Activated naive CD8-positive, alpha-beta T cell treated with anti-CD3 and anti-CD28 coated beads, Interleukin-2, amount 10 ng/mL, durations not matched to agents 7 days and 5 days (primary cell): ENCODE measurements around the gene OSBPL6. TPM values are rescaled to one million over a fixed set of nuclear protein-coding genes. Genes with fewer than 3 reads are reported as not detected.

Experiments used
- ATAC-seq: fragments of 150-1000 bp; cut with Tn5 transposase; one replicate; pipeline ENCODE4 v1.10.0; 2021; ENCODE audit warnings: low read depth, moderate library complexity
- POLR2A ChIA-PET: fragments of 350-600 bp; sonication (Branson Sonifier 250); formaldehyde crosslinking; loops from one replicate; lab custom pipeline; 2021; ENCODE audit warnings: antibody characterized with exemption; lab: Charles Lee
- DNase-seq: peaks from one replicate; pipeline ENCODE4 v3.0.0; 2021
- H3K27ac Mint-ChIP-seq: one replicate; pipeline ENCODE4 v1.8.0; 2022; ENCODE audit warnings: mild to moderate bottlenecking, mixed read lengths
- H3K27me3 Mint-ChIP-seq: one replicate; pipeline ENCODE4 v1.8.0; 2022; ENCODE audit warnings: mild to moderate bottlenecking, moderate library complexity, mixed read lengths
- H3K36me3 Mint-ChIP-seq: one replicate; pipeline ENCODE4 v1.8.0; 2021; ENCODE audit warnings: mild to moderate bottlenecking, mixed read lengths
- H3K4me1 Mint-ChIP-seq: one replicate; pipeline ENCODE4 v1.8.0; 2021; ENCODE audit warnings: mixed read lengths
- H3K4me3 Mint-ChIP-seq: one replicate; pipeline ENCODE4 v1.8.0; 2022; ENCODE audit warnings: mild to moderate bottlenecking, moderate library complexity, mixed read lengths
- H3K9me3 Mint-ChIP-seq: one replicate; pipeline ENCODE4 v1.8.0; 2021; ENCODE audit warnings: mixed read lengths
- total RNA-seq, 2 experiments: library from RNA; stranded (reverse); gene quantifications; one replicate each; pipeline ENCODE4 v1.2.3, GENCODE V29; 2021

Gene OSBPL6
- total RNA-seq, 2 experiments from 2014 or later, result 0.08 to 0.20 TPM

- H3K27me3 Mint-ChIP-seq, result no peaks in the 10 kb centered on the region
- no peaks in the 10 kb centered on the region for H3K9me3 Mint-ChIP-seq
- POLR2A ChIA-PET, result no interaction called here
- ATAC-seq (peak; percentile 45), DNase-seq (no peak)
- H3K4me1 Mint-ChIP-seq, result peaks cover 7% of the 10 kb centered on the region
- no peak overlapping the region for H3K4me3 Mint-ChIP-seq
- no peaks in the 10 kb centered on the region for H3K36me3 Mint-ChIP-seq
- peak overlapping the region; percentile 0 for H3K27ac Mint-ChIP-seq
These were observed 192.8 kb downstream of the OSBPL6 start for GRCh38 chr2:178386986-178387597.

- H3K27ac Mint-ChIP-seq, result no peak overlapping the region
- H3K4me3 Mint-ChIP-seq, result no peak overlapping the region
- DNase-seq, result no peak
- peaks cover 11% of the 10 kb centered on the region for H3K27me3 Mint-ChIP-seq
- POLR2A ChIA-PET, result no interaction called here
- no peaks in the 10 kb centered on the region for H3K36me3 Mint-ChIP-seq
- no peak for ATAC-seq
- peaks cover 7% of the 10 kb centered on the region for H3K4me1 Mint-ChIP-seq
- H3K9me3 Mint-ChIP-seq, result no peaks in the 10 kb centered on the region
These were observed 194.0 kb downstream of the OSBPL6 start for GRCh38 chr2:178388287-178388686.

GRCh38 chr2:178391701-178392100 is 197.4 kb downstream of the OSBPL6 start:
- no peaks in the 10 kb centered on the region for H3K36me3 Mint-ChIP-seq
- H3K27ac Mint-ChIP-seq, result no peak overlapping the region
- H3K4me3 Mint-ChIP-seq, result no peak overlapping the region
- POLR2A ChIA-PET, result interaction anchor here (0.6 kb wide), 1 partner anchor 192 kb away, joined by 8 read pairs; no protein-coding TSS in a partner anchor
- H3K27me3 Mint-ChIP-seq, result peaks cover 26% of the 10 kb centered on the region
- DNase-seq (no peak), ATAC-seq (no peak)
- no peaks in the 10 kb centered on the region for H3K9me3 Mint-ChIP-seq
- H3K4me1 Mint-ChIP-seq, result peaks cover 7% of the 10 kb centered on the region

DNA sequence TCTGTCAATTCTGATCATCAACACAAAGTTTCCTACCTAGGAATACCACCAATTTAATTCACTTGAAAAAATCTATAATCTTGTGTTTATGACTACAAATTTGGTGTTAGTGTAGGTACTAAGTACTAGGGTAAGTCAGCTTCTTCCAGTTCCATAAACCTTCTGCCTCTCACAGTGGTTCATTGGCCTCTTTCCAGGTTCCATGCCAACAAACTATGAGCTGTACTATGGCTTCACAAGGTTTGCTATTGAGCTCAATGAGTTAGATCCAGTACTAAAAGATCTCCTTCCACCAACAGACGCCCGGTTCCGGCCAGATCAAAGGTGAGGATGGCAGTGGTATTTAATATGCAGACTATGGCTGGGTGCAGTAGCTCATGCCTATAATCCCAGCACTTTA is 197.9 kb downstream of the OSBPL6 start:
- no peak for DNase-seq
- H3K4me3 Mint-ChIP-seq, result no peak overlapping the region
- H3K27me3 Mint-ChIP-seq, result peaks cover 26% of the 10 kb centered on the region
- peaks cover 4% of the 10 kb centered on the region for H3K4me1 Mint-ChIP-seq
- no peaks in the 10 kb centered on the region for H3K9me3 Mint-ChIP-seq
- no peak overlapping the region for H3K27ac Mint-ChIP-seq
- no peak for ATAC-seq
- no peaks in the 10 kb centered on the region for H3K36me3 Mint-ChIP-seq
- POLR2A ChIA-PET, result no interaction called here

GRCh38 chr2:178394859-178395258 is 200.5 kb downstream of the OSBPL6 start:
- Mint-ChIP-seq H3K9me3 (no peaks in the 10 kb centered on the region), H3K4me3 (no peak overlapping the region), H3K27ac (no peak overlapping the region), H3K27me3 (peaks cover 26% of the 10 kb centered on the region), H3K4me1 (peaks cover 1% of the 10 kb centered on the region), H3K36me3 (no peaks in the 10 kb centered on the region)
- ATAC-seq (no peak), DNase-seq (no peak)
- POLR2A ChIA-PET, result interaction anchor here (0.7 to 1.7 kb wide), 2 partner anchors 19 to 68 kb away, joined by 3 to 6 read pairs; no protein-coding TSS in a partner anchor

GRCh38 chr2:178395295-178395694 is 201.0 kb downstream of the OSBPL6 start:
- H3K27me3 Mint-ChIP-seq, result peaks cover 26% of the 10 kb centered on the region
- peaks cover 1% of the 10 kb centered on the region for H3K4me1 Mint-ChIP-seq
- no peaks in the 10 kb centered on the region for H3K9me3 Mint-ChIP-seq
- POLR2A ChIA-PET, result interaction anchor here (1.7 kb wide), 1 partner anchor 19 kb away, joined by 6 read pairs; no protein-coding TSS in a partner anchor
- H3K36me3 Mint-ChIP-seq, result no peaks in the 10 kb centered on the region
- no peak for ATAC-seq
- no peak overlapping the region for H3K27ac Mint-ChIP-seq
- DNase-seq, result no peak
- H3K4me3 Mint-ChIP-seq, result no peak overlapping the region

GRCh38 chr2:178395941-178396570 is 201.7 kb downstream of the OSBPL6 start:
- Mint-ChIP-seq H3K27me3 (peaks cover 26% of the 10 kb centered on the region), H3K9me3 (no peaks in the 10 kb centered on the region), H3K4me1 (peaks cover 1% of the 10 kb centered on the region), H3K27ac (no peak overlapping the region), H3K4me3 (no peak overlapping the region), H3K36me3 (no peaks in the 10 kb centered on the region)
- ATAC-seq, result no peak
- no peak for DNase-seq
- POLR2A ChIA-PET, result no interaction called here

DNA sequence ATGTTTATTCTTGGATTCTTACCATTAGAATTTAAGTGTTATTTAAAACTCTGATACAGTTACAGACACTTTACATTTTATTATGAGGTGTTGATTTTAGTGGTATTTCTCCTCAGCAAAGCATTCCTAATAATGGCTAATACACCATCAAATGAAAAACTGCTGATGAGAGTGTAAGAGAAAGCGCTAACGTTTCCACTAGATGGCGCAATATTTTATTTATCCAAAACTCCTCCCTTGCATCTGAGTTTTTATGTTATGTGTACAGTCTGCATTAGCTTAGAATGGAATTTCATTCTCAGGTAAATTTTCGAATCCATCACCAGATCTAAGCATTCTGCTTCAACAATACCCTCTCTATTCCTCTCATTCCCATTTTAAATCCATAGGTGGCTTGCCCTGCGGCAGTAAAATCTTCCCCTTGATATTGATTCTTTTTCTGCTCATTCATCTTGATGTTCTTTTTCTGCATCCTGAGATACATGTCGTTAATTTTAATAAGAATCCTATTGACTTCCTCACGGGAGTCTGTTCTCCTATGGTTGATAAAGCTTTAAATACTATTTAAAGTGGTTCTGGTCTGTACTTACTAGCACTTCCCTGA is 202.8 kb downstream of the OSBPL6 start:
- Mint-ChIP-seq H3K4me3 (no peak overlapping the region), H3K9me3 (no peaks in the 10 kb centered on the region), H3K27ac (no peak overlapping the region), H3K36me3 (no peaks in the 10 kb centered on the region), H3K4me1 (peaks cover 1% of the 10 kb centered on the region), H3K27me3 (peaks cover 31% of the 10 kb centered on the region)
- POLR2A ChIA-PET, result no interaction called here
- ATAC-seq (peak; percentile 72), DNase-seq (no peak)

- POLR2A ChIA-PET, result interaction anchor here (1.1 kb wide), 1 partner anchor 12 kb away, joined by 4 read pairs; no protein-coding TSS in a partner anchor
- DNase-seq, result no peak
- Mint-ChIP-seq H3K36me3 (no peaks in the 10 kb centered on the region), H3K4me1 (peaks cover 6% of the 10 kb centered on the region), H3K4me3 (no peak overlapping the region), H3K27ac (no peak overlapping the region), H3K9me3 (no peaks in the 10 kb centered on the region), H3K27me3 (peaks cover 16% of the 10 kb centered on the region)
- ATAC-seq, result no peak
These were observed 207.7 kb downstream of the OSBPL6 start for GRCh38 chr2:178401994-178402437.

DNA sequence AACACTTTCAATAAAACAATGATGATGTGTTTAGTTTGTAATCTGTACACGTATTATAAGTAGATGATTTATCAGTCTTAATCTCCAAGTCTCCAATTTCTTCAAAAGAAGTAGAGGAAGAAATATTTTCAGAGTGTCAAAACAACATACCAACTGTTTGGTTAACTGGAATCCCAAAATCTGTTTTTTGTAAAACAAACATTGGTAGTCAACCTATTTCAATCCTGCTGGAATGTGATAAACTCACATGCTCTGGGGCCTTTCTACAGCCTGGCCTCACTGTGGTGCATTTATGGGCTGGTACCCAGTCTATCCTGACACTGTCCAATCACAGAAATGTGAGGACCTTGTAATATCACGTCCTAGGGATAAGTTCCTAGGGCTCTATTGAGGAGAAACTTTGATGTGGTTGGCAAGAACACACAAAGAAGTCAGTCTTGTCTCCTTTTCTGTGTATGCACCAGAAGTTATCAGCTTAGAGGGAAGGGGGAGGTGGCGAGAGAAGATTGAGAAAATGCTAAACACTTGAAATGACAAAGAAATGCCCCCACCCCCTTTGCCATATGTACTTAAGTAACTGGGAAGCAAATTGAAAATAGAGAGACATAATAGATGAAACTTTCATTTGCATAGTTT is 209.5 kb downstream of the OSBPL6 start:
- peak overlapping the region; percentile 19 for H3K4me3 Mint-ChIP-seq
- H3K4me1 Mint-ChIP-seq, result peaks cover 4% of the 10 kb centered on the region

DNA sequence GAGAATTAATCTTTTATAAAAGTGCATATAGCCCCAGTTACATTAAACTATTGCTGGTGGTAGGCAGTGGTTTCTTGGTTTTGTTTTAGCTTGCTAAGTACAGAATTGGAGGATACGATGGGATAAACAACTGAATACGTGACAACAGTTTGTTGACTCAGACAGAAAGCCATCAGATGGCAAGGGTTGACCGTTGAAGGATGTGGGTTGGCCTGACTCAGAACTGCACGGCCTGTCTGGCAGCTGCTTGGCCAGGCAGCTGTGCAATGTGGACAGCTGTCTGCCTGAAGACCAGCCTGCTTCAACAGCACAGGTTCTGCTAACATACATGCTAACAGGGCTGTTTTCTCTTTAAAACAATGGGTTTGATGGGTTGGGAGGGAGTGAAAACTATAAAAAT is 210.1 kb downstream of the OSBPL6 start:
- Mint-ChIP-seq H3K9me3 (no peaks in the 10 kb centered on the region), H3K4me3 (peak overlapping the region; percentile 19), H3K27me3 (peaks cover 16% of the 10 kb centered on the region), H3K36me3 (no peaks in the 10 kb centered on the region), H3K4me1 (peaks cover 4% of the 10 kb centered on the region), H3K27ac (no peak overlapping the region)
- POLR2A ChIA-PET, result interaction anchor here (0.7 to 1.6 kb wide), 3 partner anchors 9 to 47 kb away, joined by 3 to 7 read pairs (median 4); partner anchors contain the start of genes PJVK and PRKRA
- no peak for DNase-seq
- peak; percentile 42 for ATAC-seq

More for the DNA sequence above, 209.5 kb downstream of the OSBPL6 start:
- Mint-ChIP-seq H3K9me3 (no peaks in the 10 kb centered on the region), H3K27me3 (peaks cover 16% of the 10 kb centered on the region), H3K36me3 (no peaks in the 10 kb centered on the region), H3K27ac (no peak overlapping the region)
- POLR2A ChIA-PET, result no interaction called here
- no peak for ATAC-seq
- DNase-seq, result no peak

GRCh38 chr2:178409261-178409660 is 214.9 kb downstream of the OSBPL6 start:
- DNase-seq (no peak), ATAC-seq (no peak)
- Mint-ChIP-seq H3K27ac (no peak overlapping the region), H3K4me1 (peaks cover 14% of the 10 kb centered on the region), H3K27me3 (no peaks in the 10 kb centered on the region), H3K9me3 (no peaks in the 10 kb centered on the region), H3K36me3 (no peaks in the 10 kb centered on the region), H3K4me3 (no peak overlapping the region)
- POLR2A ChIA-PET, result no interaction called here

DNA sequence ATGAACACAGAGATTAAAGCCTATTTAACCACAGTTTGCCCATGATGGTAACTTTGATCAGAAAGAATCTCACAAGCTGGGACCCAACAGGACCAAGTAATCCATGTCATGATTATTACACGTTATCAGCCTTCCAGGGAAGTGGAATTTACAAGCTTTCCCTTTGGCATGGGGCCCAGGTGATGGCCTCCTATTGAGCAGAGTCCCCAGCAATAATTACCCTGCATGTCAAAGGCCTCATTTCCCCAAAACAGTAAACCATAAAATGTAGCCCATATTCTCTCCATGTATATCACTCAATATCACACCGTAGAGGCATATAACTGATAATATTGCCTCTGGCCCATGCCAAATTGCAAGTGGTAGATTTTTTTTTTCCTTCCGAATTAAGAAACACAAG is 217.7 kb downstream of the OSBPL6 start:
- H3K4me3 Mint-ChIP-seq, result no peak overlapping the region
- peaks cover 6% of the 10 kb centered on the region for H3K36me3 Mint-ChIP-seq
- H3K9me3 Mint-ChIP-seq, result no peaks in the 10 kb centered on the region
- ATAC-seq (no peak), DNase-seq (no peak)
- H3K27me3 Mint-ChIP-seq, result no peaks in the 10 kb centered on the region
- peaks cover 23% of the 10 kb centered on the region for H3K4me1 Mint-ChIP-seq
- H3K27ac Mint-ChIP-seq, result no peak overlapping the region
- POLR2A ChIA-PET, result no interaction called here
